Measurements from ENCODE around the gene NSMCE3. TPM values are rescaled to one million over a fixed set of nuclear protein-coding genes. Genes with fewer than 3 reads are reported as not detected.

NSMCE3 gene
- total and polyA plus RNA-seq, 9 of the 15 experiments (the other 6 are each of a cell fraction or from before 2014, with no cell fraction given): 0.92 to 8.4 (median 5.4) TPM

DNA sequence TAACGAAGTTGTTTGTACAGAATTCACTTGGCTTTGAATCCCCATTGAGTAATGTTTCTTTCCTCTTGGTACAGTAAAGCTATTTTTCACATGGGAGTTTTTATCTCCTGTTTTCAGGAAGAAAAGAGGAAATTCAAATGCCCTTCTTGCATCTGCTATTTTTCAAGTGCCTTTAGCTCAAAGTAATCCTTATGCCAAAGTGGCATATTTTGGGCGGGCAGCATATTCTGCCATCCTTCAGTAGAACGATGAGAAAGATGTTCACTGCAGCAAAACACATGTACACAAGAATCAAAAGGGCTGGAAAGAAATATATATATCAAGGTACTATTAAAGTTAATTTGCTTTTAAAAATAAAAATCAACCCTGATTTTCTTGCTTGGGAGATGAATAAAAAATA is 5.3 kb upstream of the NSMCE3 start (continued):
- TF ChIP-seq, protein P1, sequence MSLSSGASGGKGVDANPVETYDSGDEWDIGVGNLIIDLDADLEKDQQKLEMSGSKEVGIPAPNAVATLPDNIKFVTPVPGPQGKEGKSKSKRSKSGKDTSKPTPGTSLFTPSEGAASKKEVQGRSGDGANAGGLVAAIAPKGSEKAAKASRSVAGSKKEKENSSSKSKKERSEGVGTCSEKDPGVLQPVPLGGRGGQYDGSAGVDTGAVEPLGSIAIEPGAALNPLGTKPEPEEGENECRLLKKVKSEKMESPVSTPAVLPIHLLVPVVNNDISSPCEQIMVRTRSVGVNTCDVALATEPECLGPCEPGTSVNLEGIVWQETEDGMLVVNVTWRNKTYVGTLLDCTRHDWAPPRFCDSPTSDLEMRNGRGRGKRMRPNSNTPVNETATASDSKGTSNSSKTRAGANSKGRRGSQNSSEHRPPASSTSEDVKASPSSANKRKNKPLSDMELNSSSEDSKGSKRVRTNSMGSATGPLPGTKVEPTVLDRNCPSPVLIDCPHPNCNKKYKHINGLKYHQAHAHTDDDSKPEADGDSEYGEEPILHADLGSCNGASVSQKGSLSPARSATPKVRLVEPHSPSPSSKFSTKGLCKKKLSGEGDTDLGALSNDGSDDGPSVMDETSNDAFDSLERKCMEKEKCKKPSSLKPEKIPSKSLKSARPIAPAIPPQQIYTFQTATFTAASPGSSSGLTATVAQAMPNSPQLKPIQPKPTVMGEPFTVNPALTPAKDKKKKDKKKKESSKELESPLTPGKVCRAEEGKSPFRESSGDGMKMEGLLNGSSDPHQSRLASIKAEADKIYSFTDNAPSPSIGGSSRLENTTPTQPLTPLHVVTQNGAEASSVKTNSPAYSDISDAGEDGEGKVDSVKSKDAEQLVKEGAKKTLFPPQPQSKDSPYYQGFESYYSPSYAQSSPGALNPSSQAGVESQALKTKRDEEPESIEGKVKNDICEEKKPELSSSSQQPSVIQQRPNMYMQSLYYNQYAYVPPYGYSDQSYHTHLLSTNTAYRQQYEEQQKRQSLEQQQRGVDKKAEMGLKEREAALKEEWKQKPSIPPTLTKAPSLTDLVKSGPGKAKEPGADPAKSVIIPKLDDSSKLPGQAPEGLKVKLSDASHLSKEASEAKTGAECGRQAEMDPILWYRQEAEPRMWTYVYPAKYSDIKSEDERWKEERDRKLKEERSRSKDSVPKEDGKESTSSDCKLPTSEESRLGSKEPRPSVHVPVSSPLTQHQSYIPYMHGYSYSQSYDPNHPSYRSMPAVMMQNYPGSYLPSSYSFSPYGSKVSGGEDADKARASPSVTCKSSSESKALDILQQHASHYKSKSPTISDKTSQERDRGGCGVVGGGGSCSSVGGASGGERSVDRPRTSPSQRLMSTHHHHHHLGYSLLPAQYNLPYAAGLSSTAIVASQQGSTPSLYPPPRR (CRISPR knock-in tag; IDR thresholded peaks at IDR 0.05; ENCODE audit: borderline replicate concordance): no peak
- no peak for TF ChIP-seq ZBTB1 (CRISPR knock-in tag; IDR thresholded peaks at IDR 0.05; ENCODE audit: borderline replicate concordance, low read depth)
- no peak for TF ChIP-seq ZNF696 (CRISPR knock-in tag; conservative IDR thresholded peaks at IDR 0.05)
- no peak for TF ChIP-seq TAF1 (IDR thresholded peaks at IDR 0.05; ENCODE audit: control insufficient read depth, extremely low read depth, insufficient read depth, low read length, severe bottlenecking)
- TF ChIP-seq, protein P2, sequence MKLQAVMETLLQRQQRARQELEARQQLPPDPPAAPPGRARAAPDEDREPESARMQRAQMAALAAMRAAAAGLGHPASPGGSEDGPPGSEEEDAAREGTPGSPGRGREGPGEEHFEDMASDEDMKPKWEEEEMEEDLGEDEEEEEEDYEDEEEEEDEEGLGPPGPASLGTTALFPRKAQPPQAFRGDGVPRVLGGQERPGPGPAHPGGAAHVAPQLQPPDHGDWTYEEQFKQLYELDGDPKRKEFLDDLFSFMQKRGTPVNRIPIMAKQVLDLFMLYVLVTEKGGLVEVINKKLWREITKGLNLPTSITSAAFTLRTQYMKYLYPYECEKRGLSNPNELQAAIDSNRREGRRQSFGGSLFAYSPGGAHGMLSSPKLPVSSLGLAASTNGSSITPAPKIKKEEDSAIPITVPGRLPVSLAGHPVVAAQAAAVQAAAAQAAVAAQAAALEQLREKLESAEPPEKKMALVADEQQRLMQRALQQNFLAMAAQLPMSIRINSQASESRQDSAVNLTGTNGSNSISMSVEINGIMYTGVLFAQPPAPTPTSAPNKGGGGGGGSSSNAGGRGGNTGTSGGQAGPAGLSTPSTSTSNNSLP (IDR thresholded peaks at IDR 0.05; ENCODE audit: borderline replicate concordance, low read depth, low read length): no peak
- TF ChIP-seq, protein P3, sequence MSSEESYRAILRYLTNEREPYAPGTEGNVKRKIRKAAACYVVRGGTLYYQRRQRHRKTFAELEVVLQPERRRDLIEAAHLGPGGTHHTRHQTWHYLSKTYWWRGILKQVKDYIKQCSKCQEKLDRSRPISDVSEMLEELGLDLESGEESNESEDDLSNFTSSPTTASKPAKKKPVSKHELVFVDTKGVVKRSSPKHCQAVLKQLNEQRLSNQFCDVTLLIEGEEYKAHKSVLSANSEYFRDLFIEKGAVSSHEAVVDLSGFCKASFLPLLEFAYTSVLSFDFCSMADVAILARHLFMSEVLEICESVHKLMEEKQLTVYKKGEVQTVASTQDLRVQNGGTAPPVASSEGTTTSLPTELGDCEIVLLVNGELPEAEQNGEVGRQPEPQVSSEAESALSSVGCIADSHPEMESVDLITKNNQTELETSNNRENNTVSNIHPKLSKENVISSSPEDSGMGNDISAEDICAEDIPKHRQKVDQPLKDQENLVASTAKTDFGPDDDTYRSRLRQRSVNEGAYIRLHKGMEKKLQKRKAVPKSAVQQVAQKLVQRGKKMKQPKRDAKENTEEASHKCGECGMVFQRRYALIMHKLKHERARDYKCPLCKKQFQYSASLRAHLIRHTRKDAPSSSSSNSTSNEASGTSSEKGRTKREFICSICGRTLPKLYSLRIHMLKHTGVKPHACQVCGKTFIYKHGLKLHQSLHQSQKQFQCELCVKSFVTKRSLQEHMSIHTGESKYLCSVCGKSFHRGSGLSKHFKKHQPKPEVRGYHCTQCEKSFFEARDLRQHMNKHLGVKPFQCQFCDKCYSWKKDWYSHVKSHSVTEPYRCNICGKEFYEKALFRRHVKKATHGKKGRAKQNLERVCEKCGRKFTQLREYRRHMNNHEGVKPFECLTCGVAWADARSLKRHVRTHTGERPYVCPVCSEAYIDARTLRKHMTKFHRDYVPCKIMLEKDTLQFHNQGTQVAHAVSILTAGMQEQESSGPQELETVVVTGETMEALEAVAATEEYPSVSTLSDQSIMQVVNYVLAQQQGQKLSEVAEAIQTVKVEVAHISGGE (CRISPR knock-in tag; IDR thresholded peaks at IDR 0.05): no peak
- TF ChIP-seq SOX6 (IDR thresholded peaks at IDR 0.05): no peak
- no peak for TF ChIP-seq NBN (IDR thresholded peaks at IDR 0.05; ENCODE audit: low read depth)
- TF ChIP-seq, protein P4, sequence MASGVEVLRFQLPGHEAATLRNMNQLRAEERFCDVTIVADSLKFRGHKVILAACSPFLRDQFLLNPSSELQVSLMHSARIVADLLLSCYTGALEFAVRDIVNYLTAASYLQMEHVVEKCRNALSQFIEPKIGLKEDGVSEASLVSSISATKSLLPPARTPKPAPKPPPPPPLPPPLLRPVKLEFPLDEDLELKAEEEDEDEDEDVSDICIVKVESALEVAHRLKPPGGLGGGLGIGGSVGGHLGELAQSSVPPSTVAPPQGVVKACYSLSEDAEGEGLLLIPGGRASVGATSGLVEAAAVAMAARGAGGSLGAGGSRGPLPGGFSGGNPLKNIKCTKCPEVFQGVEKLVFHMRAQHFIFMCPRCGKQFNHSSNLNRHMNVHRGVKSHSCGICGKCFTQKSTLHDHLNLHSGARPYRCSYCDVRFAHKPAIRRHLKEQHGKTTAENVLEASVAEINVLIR (CRISPR knock-in tag; IDR thresholded peaks at IDR 0.05): no peak

Data from K562 (cell line).